ENCODE results near the gene SH3BP5. TPM values are rescaled to one million over a fixed set of nuclear protein-coding genes. Genes with fewer than 3 reads are reported as not detected.

Gene SH3BP5
- total and polyA plus RNA-seq, 2 experiments from 2014 or later, result 37.8 to 39.2 TPM

DNA sequence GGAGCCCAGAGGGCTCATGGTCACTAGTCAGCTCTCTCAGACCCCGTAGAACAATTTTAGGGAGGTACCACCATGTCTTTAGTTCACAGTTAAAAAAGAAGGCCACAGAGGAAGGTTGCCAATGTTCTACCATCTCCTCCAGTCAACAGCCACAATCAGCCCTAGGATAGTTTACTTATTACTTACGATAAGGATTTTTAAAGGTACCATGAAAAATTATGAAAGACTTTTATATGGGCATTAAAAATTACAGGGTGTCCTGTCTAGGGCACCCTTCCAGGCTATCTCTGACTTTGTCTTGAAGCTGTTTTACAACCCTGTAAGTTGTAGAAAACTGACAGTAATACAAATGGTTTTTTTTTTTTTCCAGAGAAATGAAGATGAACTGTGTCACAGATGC, 68.5 kb downstream of the SH3BP5 start:
- no peak overlapping the region for H3K4me2 ChIP-seq (ENCODE audit: unreplicated experiment)
- no peak overlapping the region for H3K4me3 ChIP-seq
- no peak for DNase-seq
- no peak overlapping the region for H2AFZ ChIP-seq
- H3K27me3 ChIP-seq (replicated peaks; ENCODE audit: insufficient read depth), result no peaks in the 10 kb centered on the region
- in situ Hi-C loops (cut with MboI), result loop anchor here (10.0 to 25.0 kb wide), 2 partner anchors 121 to 298 kb away; no protein-coding TSS in a partner anchor
- peaks cover 29% of the 10 kb centered on the region for H3F3A ChIP-seq (ENCODE audit: insufficient read depth)
- no peak for TF ChIP-seq EZH2 (IDR thresholded peaks at IDR 0.05; ENCODE audit: insufficient read depth, poor library complexity, severe bottlenecking)
- TF ChIP-seq EZH2phosphoT487 (IDR thresholded peaks at IDR 0.05; ENCODE audit: insufficient read depth, low read depth), result no peak
- peaks cover 50% of the 10 kb centered on the region for H3K79me2 ChIP-seq (ENCODE audit: insufficient read depth)
- peaks cover 8% of the 10 kb centered on the region; the same call in 1 of the 2 replicates for H3K36me3 ChIP-seq (ENCODE audit: low read depth)
- 0 out of 2 replicates have a peak overlapping the region, but pooled peaks have one; percentile 3 for H3K27ac ChIP-seq
- H3K9me3 ChIP-seq (ENCODE audit: low read depth), result no peaks in the 10 kb centered on the region
- peaks cover 9% of the 10 kb centered on the region for H3K4me1 ChIP-seq (ENCODE audit: insufficient read depth)
- no peaks in the 10 kb centered on the region for H3K9me2 ChIP-seq (ENCODE audit: insufficient read depth)
- peak overlapping the region; percentile 8; the same call in 1 of the 2 replicates for H3K9ac ChIP-seq
- H4K20me1 ChIP-seq (ENCODE audit: insufficient read depth), result no peaks in the 10 kb centered on the region
- WGBS, 2 experiments (ENCODE audit: low coverage in 1 of 2, low lambda C conversion rate in 2 of 2, missing lambda C conversion rate in 2 of 2), result 57 to 68% methylated on average over 2 of the region's 2 CpGs

GRCh38 chr3:15263120-15263519, 69.3 kb downstream of the SH3BP5 start:
- Histone ChIP-seq H3K36me3 (ENCODE audit: low read depth) (peaks cover 16% of the 10 kb centered on the region), H3K4me2 (ENCODE audit: unreplicated experiment) (no peak overlapping the region), H3K4me1 (ENCODE audit: insufficient read depth) (peaks cover 1% of the 10 kb centered on the region; the same call in 1 of the 2 replicates), H3K79me2 (ENCODE audit: insufficient read depth) (peaks cover 50% of the 10 kb centered on the region), H3K9ac (no peak overlapping the region), H3K27me3 (replicated peaks; ENCODE audit: insufficient read depth) (no peaks in the 10 kb centered on the region), H3K9me3 (ENCODE audit: low read depth) (no peaks in the 10 kb centered on the region), H2AFZ (no peak overlapping the region), H4K20me1 (ENCODE audit: insufficient read depth) (no peaks in the 10 kb centered on the region), H3F3A (ENCODE audit: insufficient read depth) (peaks cover 29% of the 10 kb centered on the region), H3K4me3 (no peak overlapping the region), H3K27ac (no peak overlapping the region), H3K9me2 (ENCODE audit: insufficient read depth) (no peaks in the 10 kb centered on the region)
- DNase-seq, result no peak
- in situ Hi-C loops (cut with MboI), result loop anchor here (10.0 to 25.0 kb wide), 2 partner anchors 122 to 299 kb away; no protein-coding TSS in a partner anchor
- 59 to 71% methylated on average over 4 of the region's 4 CpGs for WGBS, 2 experiments (ENCODE audit: low coverage in 1 of 2, low lambda C conversion rate in 2 of 2, missing lambda C conversion rate in 2 of 2)
- TF ChIP-seq EZH2phosphoT487 (IDR thresholded peaks at IDR 0.05; ENCODE audit: insufficient read depth, low read depth), result no peak
- TF ChIP-seq EZH2 (IDR thresholded peaks at IDR 0.05; ENCODE audit: insufficient read depth, poor library complexity, severe bottlenecking), result no peak

DNA sequence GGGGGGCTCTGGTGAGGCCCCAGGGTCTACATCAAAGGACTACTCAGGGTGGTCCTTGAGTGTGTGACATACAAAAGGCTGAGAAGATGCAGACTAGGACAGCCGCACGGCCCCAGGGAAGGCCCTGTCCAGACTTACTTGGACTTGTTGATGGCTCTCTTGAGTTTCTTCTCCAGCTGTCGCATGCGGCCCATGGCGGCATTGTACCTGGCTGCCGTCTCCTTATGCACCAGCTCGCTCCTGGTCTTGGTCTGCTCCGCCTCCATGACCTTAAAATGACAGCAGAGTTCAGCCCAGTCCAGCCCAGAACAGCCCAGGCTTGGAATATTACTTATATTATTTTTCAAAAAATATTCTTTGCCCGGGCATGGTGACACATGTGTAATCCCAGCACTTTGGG, 70.4 kb downstream of the SH3BP5 start:
- TF ChIP-seq EZH2phosphoT487 (IDR thresholded peaks at IDR 0.05; ENCODE audit: insufficient read depth, low read depth) (no peak), EZH2 (IDR thresholded peaks at IDR 0.05; ENCODE audit: insufficient read depth, poor library complexity, severe bottlenecking) (no peak)
- DNase-seq, result no peak
- Histone ChIP-seq H3K27me3 (replicated peaks; ENCODE audit: insufficient read depth) (no peaks in the 10 kb centered on the region), H3K36me3 (ENCODE audit: low read depth) (peaks cover 21% of the 10 kb centered on the region), H4K20me1 (ENCODE audit: insufficient read depth) (0 out of 2 replicates have a peak, but pooled peaks cover 3% of the 10 kb centered on the region), H3K4me3 (no peak overlapping the region), H3K9ac (no peak overlapping the region), H3K4me1 (ENCODE audit: insufficient read depth) (no peaks in the 10 kb centered on the region), H3K27ac (no peak overlapping the region), H3F3A (ENCODE audit: insufficient read depth) (peaks cover 40% of the 10 kb centered on the region), H2AFZ (no peak overlapping the region), H3K4me2 (ENCODE audit: unreplicated experiment) (no peak overlapping the region), H3K79me2 (ENCODE audit: insufficient read depth) (peaks cover 50% of the 10 kb centered on the region), H3K9me2 (ENCODE audit: insufficient read depth) (no peaks in the 10 kb centered on the region), H3K9me3 (ENCODE audit: low read depth) (no peaks in the 10 kb centered on the region)
- in situ Hi-C loops (cut with MboI), result loop anchor here (10.0 to 25.0 kb wide), 2 partner anchors 123 to 300 kb away; no protein-coding TSS in a partner anchor
- 94% methylated on average over 9 of the region's 9 CpGs for WGBS, 2 experiments (ENCODE audit: low coverage in 1 of 2, low lambda C conversion rate in 2 of 2, missing lambda C conversion rate in 2 of 2)

- Histone ChIP-seq H3K4me1 (ENCODE audit: insufficient read depth) (no peaks in the 10 kb centered on the region), H3K4me2 (ENCODE audit: unreplicated experiment) (no peak overlapping the region), H4K20me1 (ENCODE audit: insufficient read depth) (0 out of 2 replicates have a peak, but pooled peaks cover 3% of the 10 kb centered on the region), H3K9me3 (ENCODE audit: low read depth) (no peaks in the 10 kb centered on the region), H3K4me3 (no peak overlapping the region), H3K9ac (no peak overlapping the region), H3F3A (ENCODE audit: insufficient read depth) (peaks cover 48% of the 10 kb centered on the region), H3K79me2 (ENCODE audit: insufficient read depth) (peaks cover 50% of the 10 kb centered on the region), H3K27ac (no peak overlapping the region), H3K9me2 (ENCODE audit: insufficient read depth) (no peaks in the 10 kb centered on the region), H2AFZ (no peak overlapping the region), H3K36me3 (ENCODE audit: low read depth) (peaks cover 25% of the 10 kb centered on the region), H3K27me3 (replicated peaks; ENCODE audit: insufficient read depth) (no peaks in the 10 kb centered on the region)
- no peak for DNase-seq
- in situ Hi-C loops (cut with MboI), result loop anchor here (10.0 to 25.0 kb wide), 2 partner anchors 124 to 301 kb away; no protein-coding TSS in a partner anchor
- TF ChIP-seq EZH2phosphoT487 (IDR thresholded peaks at IDR 0.05; ENCODE audit: insufficient read depth, low read depth) (no peak), EZH2 (IDR thresholded peaks at IDR 0.05; ENCODE audit: insufficient read depth, poor library complexity, severe bottlenecking) (no peak)
These were observed 71.1 kb downstream of the SH3BP5 start for GRCh38 chr3:15261274-15261673.
